Neuronal stem cell (in vitro differentiated cells): ENCODE measurements around the gene ELN.

Experiments
- DNase-seq: peaks from one replicate; pipeline ENCODE4 v3.0.0-alpha.2; 2013; ENCODE audit warnings: low spot score
- H2AFZ ChIP-seq: one replicate; pipeline ENCODE4 v1.6.1; 2013; ENCODE audit warnings: mild to moderate bottlenecking, low read length, inconsistent platforms
- H2AK5ac ChIP-seq: 2 replicates; pipeline ENCODE4 v1.6.1; 2013; ENCODE audit warnings: low read depth, mild to moderate bottlenecking, inconsistent platforms, low read length, moderate library complexity, mixed read lengths
- H2BK120ac ChIP-seq: 2 replicates; pipeline ENCODE4 v1.6.1; 2013; ENCODE audit warnings: low read depth, mild to moderate bottlenecking, inconsistent platforms, low read length, moderate library complexity, mixed read lengths
- H2BK12ac ChIP-seq: one replicate; pipeline ENCODE4 v1.6.1; 2013; ENCODE audit warnings: low read length, inconsistent platforms
- H2BK15ac ChIP-seq: 2 replicates; pipeline ENCODE4 v1.6.1; 2013; ENCODE audit warnings: mild to moderate bottlenecking, low read length, inconsistent platforms, mixed read lengths
- H2BK5ac ChIP-seq: one replicate; pipeline ENCODE4 v1.6.1; 2013; ENCODE audit warnings: inconsistent platforms, mild to moderate bottlenecking, low read length, moderate library complexity
- H3K14ac ChIP-seq: one replicate; pipeline ENCODE4 v1.6.1; 2013; ENCODE audit warnings: low read length, inconsistent platforms
- H3K18ac ChIP-seq: 2 replicates; pipeline ENCODE4 v1.6.1; 2013; ENCODE audit warnings: low read length, inconsistent platforms
- H3K23ac ChIP-seq: 2 replicates; pipeline ENCODE4 v1.6.1; 2013; ENCODE audit warnings: low read depth, mild to moderate bottlenecking, mixed read lengths, low read length, inconsistent platforms; ENCODE audit not compliant: poor library complexity
- H3K27ac ChIP-seq: replicated peaks from 3 replicates; pipeline ENCODE4 v1.5.1; 2013; ENCODE audit warnings: low read length, inconsistent platforms
- H3K27me3 ChIP-seq, 3 experiments: 2 replicates each; pipeline ENCODE4 v1.6.1; 2013; ENCODE audit warnings: low read length in 3 of 3, mild to moderate bottlenecking in 2 of 3, inconsistent platforms in 1 of 3, low read depth in 1 of 3, mixed read lengths in 1 of 3, moderate library complexity in 1 of 3; ENCODE audit not compliant: control insufficient read depth in 3 of 3, insufficient read depth in 3 of 3
- H3K36me3 ChIP-seq, 2 donors: replicated peaks in 1 of 2; 2 replicates each; pipeline ENCODE4 v1.6.1; 2013; ENCODE audit warnings: low read length in 2 of 2; ENCODE audit not compliant: control insufficient read depth in 2 of 2, insufficient read depth in 2 of 2
- H3K4ac ChIP-seq: 2 replicates; pipeline ENCODE4 v1.6.1; 2013; ENCODE audit warnings: inconsistent platforms, mild to moderate bottlenecking, low read length, moderate library complexity
- H3K4me1 ChIP-seq, 2 donors: 1 replicate in 1 of 2; 2 replicates in 1 of 2; pipeline ENCODE4 v1.6.1; 2013; ENCODE audit warnings: low read length in 2 of 2, low read depth in 1 of 2; ENCODE audit not compliant: control insufficient read depth in 2 of 2, insufficient read depth in 1 of 2
- H3K4me2 ChIP-seq: one replicate; pipeline ENCODE4 v1.6.1; 2013; ENCODE audit warnings: mild to moderate bottlenecking, low read length, inconsistent platforms; ENCODE audit not compliant: insufficient read depth, poor library complexity, severe bottlenecking
- H3K4me3 ChIP-seq, 2 donors: 2 replicates each; pipeline ENCODE4 v1.5.1; 2013; ENCODE audit warnings: low read length in 2 of 2, mild to moderate bottlenecking in 2 of 2, inconsistent platforms in 1 of 2, moderate library complexity in 1 of 2
- H3K79me1 ChIP-seq: one replicate; pipeline ENCODE4 v1.6.1; 2013; ENCODE audit warnings: low read depth, mild to moderate bottlenecking, inconsistent platforms, low read length, moderate library complexity
- H3K9ac ChIP-seq: one replicate; pipeline ENCODE4 v1.6.1; 2013; ENCODE audit warnings: mild to moderate bottlenecking, low read depth, low read length, inconsistent platforms; ENCODE audit not compliant: poor library complexity
- H3K9me3 ChIP-seq, 2 donors: replicated peaks in 1 of 2; 2 replicates each; pipeline versions ENCODE3 to v1.6.1; 2013; ENCODE audit warnings: low read length in 2 of 2, mild to moderate bottlenecking in 2 of 2, inconsistent platforms in 1 of 2, low read depth in 1 of 2, mixed read lengths in 1 of 2, moderate library complexity in 1 of 2; ENCODE audit not compliant: control insufficient read depth in 2 of 2, insufficient read depth in 1 of 2
- H4K8ac ChIP-seq: one replicate; pipeline ENCODE4 v1.6.1; 2013; ENCODE audit warnings: low read depth, mild to moderate bottlenecking, inconsistent platforms, low read length, moderate library complexity
- H4K91ac ChIP-seq: one replicate; pipeline ENCODE4 v1.6.1; 2013; ENCODE audit warnings: low read length, low read depth, mild to moderate bottlenecking, inconsistent platforms; ENCODE audit not compliant: poor library complexity
- WGBS, 2 donors: extraction: QIAGEN DNeasy Blood & Tissue Kit; methylation state at CpG; one replicate each; pipeline ENCODE4 v1.1.7; 2013; ENCODE audit warnings: missing lambda C conversion rate in 2 of 2, mixed read lengths in 1 of 2; ENCODE audit not compliant: insufficient read length in 2 of 2, insufficient replicate concordance in 1 of 2; ENCODE audit errors: extremely low coverage in 2 of 2; 5-methylcytosine and 5-hydroxymethylcytosine counted together

The ELN gene

GRCh38 chr7:74026406-74026902 lies 1.5 kb upstream of the ELN start:
- Histone ChIP-seq H2BK5ac (no peak overlapping the region), H2BK120ac (no peak overlapping the region), H4K8ac (no peak overlapping the region), H2AFZ (peak overlapping the region; percentile 94), H3K79me1 (no peaks in the 10 kb centered on the region), H3K27me3 (peaks cover 0 to 82% (median 6%) of the 10 kb centered on the region in 3 experiments), H3K23ac (peak overlapping the region; percentile 59), H3K9ac (no peak overlapping the region), H3K36me3 (no peaks in the 10 kb centered on the region), H4K91ac (no peak overlapping the region), H2BK15ac (no peak overlapping the region), H3K4ac (no peak overlapping the region), H3K27ac (no peak overlapping the region), H3K4me2 (no peak overlapping the region), H3K14ac (no peak overlapping the region), H3K4me1 (peaks cover 16 to 20% of the 10 kb centered on the region in 2 donors), H2BK12ac (no peak overlapping the region), H2AK5ac (peak overlapping the region; percentile 20), H3K4me3 (no peak overlapping the region), H3K18ac (peak overlapping the region; percentile 38), H3K9me3 (no peaks in the 10 kb centered on the region)
- no peak for DNase-seq
- no CpG with 5 or more reads among the region's 6 CpGs for WGBS, 2 donors

- H4K8ac ChIP-seq: no peak overlapping the region
- H2AFZ ChIP-seq: peak overlapping the region; percentile 94
- peak overlapping the region; percentile 93 for H3K18ac ChIP-seq
- peaks cover 0 to 80% (median 6%) of the 10 kb centered on the region in 3 experiments for H3K27me3 ChIP-seq
- no peak overlapping the region for H3K9ac ChIP-seq
- no peak overlapping the region for H2BK120ac ChIP-seq
- H3K4me3 ChIP-seq: no peak overlapping the region
- H3K79me1 ChIP-seq: no peaks in the 10 kb centered on the region
- H4K91ac ChIP-seq: no peak overlapping the region
- no peaks in the 10 kb centered on the region for H3K9me3 ChIP-seq
- H3K4me2 ChIP-seq: no peak overlapping the region
- no peaks in the 10 kb centered on the region for H3K36me3 ChIP-seq
- H2BK5ac ChIP-seq: peak overlapping the region; percentile 59
- H3K4me1 ChIP-seq: peaks cover 16 to 18% of the 10 kb centered on the region in 2 donors
- no peak overlapping the region for H3K14ac ChIP-seq
- no peak overlapping the region for H2BK12ac ChIP-seq
- no CpG with 5 or more reads among the region's 18 CpGs for WGBS, 2 donors
- H2BK15ac ChIP-seq: no peak overlapping the region
- H3K23ac ChIP-seq: peak overlapping the region; percentile 59
- peak; percentile 62 for DNase-seq
- no peak overlapping the region for H3K27ac ChIP-seq
- H2AK5ac ChIP-seq: peak overlapping the region; percentile 87
- H3K4ac ChIP-seq: no peak overlapping the region
These were observed 880 bp upstream of the ELN start for GRCh38 chr7:74026903-74027682.

- no peak overlapping the region for H2BK5ac ChIP-seq
- no peak for DNase-seq
- no peak overlapping the region for H3K4me3 ChIP-seq
- no peak overlapping the region for H3K27ac ChIP-seq
- peak overlapping the region; percentile 99 for H2BK15ac ChIP-seq
- H4K91ac ChIP-seq: no peak overlapping the region
- H3K4me2 ChIP-seq: peak overlapping the region; percentile 36
- WGBS, 2 donors: no CpG with 5 or more reads among the region's 13 CpGs
- peak overlapping the region; percentile 93 for H3K18ac ChIP-seq
- H3K36me3 ChIP-seq: no peaks in the 10 kb centered on the region
- no peak overlapping the region for H4K8ac ChIP-seq
- H2BK12ac ChIP-seq: peak overlapping the region; percentile 65
- peak overlapping the region; percentile 94 for H2AFZ ChIP-seq
- H3K79me1 ChIP-seq: no peaks in the 10 kb centered on the region
- H3K4me1 ChIP-seq: peaks cover 18% of the 10 kb centered on the region in 2 donors
- no peak overlapping the region for H3K14ac ChIP-seq
- H2BK120ac ChIP-seq: peak overlapping the region; percentile 21
- H2AK5ac ChIP-seq: peak overlapping the region; percentile 91
- H3K27me3 ChIP-seq: peaks cover 0 to 80% (median 6%) of the 10 kb centered on the region in 3 experiments
- no peaks in the 10 kb centered on the region for H3K9me3 ChIP-seq
- H3K4ac ChIP-seq: no peak overlapping the region
- no peak overlapping the region for H3K9ac ChIP-seq
- H3K23ac ChIP-seq: peak overlapping the region; percentile 34
These were observed 407 bp downstream of the ELN start for GRCh38 chr7:74028321-74028838.
